Endothelial cell of umbilical vein (primary cell): ENCODE results near the gene CMBL.

Experiments used
- MAX ChIP-seq: IDR thresholded peaks from 2 replicates; pipeline ENCODE4 v1.6.1; 2011; ENCODE audit not compliant: insufficient read depth, insufficient read length
- POLR2A ChIP-seq: IDR thresholded peaks from 2 replicates; pipeline ENCODE4 v1.6.1; 2012; ENCODE audit warnings: low read depth, mild to moderate bottlenecking, control low read depth, low read length
- TF ChIP-seq, protein P1 (sequence below), 2 donors: IDR thresholded peaks; 1 replicate in 1 of 2; 2 replicates in 1 of 2; pipeline ENCODE4 v1.5.1; 2011; ENCODE audit warnings: low read length in 2 of 2, mild to moderate bottlenecking in 2 of 2, moderate library complexity in 2 of 2, control low read depth in 1 of 2, inconsistent platforms in 1 of 2, low read depth in 1 of 2; ENCODE audit not compliant: insufficient read depth in 1 of 2; ENCODE audit errors: extremely low read depth in 1 of 2

DNA sequence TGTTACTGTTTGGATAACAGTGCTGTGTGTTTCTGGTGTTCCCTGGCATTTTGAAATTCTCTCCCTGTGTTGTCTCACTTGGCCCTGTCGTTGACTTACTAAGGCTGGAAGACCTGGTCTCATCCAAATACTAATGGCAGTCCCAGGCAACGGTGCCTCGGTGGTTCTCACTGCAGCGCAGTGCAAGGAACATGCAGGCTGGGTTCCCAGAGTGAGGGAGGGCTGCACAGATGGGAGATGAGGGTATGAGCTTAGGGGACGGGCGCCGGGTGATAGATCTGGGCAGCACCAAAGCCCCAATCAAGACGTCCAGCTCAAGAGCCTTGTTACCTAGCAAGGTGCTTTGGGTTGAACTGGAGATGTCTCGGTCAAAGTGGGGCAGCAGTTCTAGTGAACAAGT, 46.6 kb downstream of the CMBL start:
- no peak for TF ChIP-seq POLR2A
- TF ChIP-seq, protein P1, sequence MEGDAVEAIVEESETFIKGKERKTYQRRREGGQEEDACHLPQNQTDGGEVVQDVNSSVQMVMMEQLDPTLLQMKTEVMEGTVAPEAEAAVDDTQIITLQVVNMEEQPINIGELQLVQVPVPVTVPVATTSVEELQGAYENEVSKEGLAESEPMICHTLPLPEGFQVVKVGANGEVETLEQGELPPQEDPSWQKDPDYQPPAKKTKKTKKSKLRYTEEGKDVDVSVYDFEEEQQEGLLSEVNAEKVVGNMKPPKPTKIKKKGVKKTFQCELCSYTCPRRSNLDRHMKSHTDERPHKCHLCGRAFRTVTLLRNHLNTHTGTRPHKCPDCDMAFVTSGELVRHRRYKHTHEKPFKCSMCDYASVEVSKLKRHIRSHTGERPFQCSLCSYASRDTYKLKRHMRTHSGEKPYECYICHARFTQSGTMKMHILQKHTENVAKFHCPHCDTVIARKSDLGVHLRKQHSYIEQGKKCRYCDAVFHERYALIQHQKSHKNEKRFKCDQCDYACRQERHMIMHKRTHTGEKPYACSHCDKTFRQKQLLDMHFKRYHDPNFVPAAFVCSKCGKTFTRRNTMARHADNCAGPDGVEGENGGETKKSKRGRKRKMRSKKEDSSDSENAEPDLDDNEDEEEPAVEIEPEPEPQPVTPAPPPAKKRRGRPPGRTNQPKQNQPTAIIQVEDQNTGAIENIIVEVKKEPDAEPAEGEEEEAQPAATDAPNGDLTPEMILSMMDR (IDR thresholded peaks at IDR 0.05; ENCODE audit: extremely low read depth in 1 of 2, insufficient read depth in 1 of 2, low read depth in 1 of 2, low read length in 2 of 2) = no peak
- no peak for TF ChIP-seq MAX
